ENCODE results near the gene LRRC8D. TPM values are rescaled to one million over a fixed set of nuclear protein-coding genes. Genes with fewer than 3 reads are reported as not detected.

LRRC8D gene
- polyA plus RNA-seq, 3 donors = 28.0 to 43.8 (median 42.9) TPM

- Histone ChIP-seq H3K36me3 (replicated peaks in 1 of 2; ENCODE audit: control insufficient read depth in 1 of 2, insufficient read depth in 2 of 2, low read length in 2 of 2) (no peaks in the 10 kb centered on the region), H3K27ac (ENCODE audit: low read depth in 1 of 2, low read length in 2 of 2) (no peak overlapping the region), H3K27me3 (ENCODE audit: control insufficient read depth in 2 of 2, insufficient read depth in 2 of 2, low read length in 2 of 2) (no peaks in the 10 kb centered on the region), H2AFZ (ENCODE audit: insufficient read depth, low read depth, low read length, poor library complexity, severe bottlenecking) (no peak overlapping the region), H3K9me3 (replicated peaks in 1 of 2; ENCODE audit: control insufficient read depth in 1 of 2, insufficient read depth in 1 of 2, low read length in 2 of 2) (no peaks in the 10 kb centered on the region), H3K4me2 (replicated peaks; ENCODE audit: extremely low read depth, low read length, poor library complexity, severe bottlenecking) (no peak overlapping the region), H4K20me1 (ENCODE audit: insufficient read depth, low read length) (no peaks in the 10 kb centered on the region), H3K9ac (ENCODE audit: insufficient read depth, low read length, poor library complexity, severe bottlenecking) (no peak overlapping the region), H3K4me1 (ENCODE audit: control insufficient read depth in 1 of 2, insufficient read depth in 2 of 2, low read length in 2 of 2) (peaks cover 7 to 10% of the 10 kb centered on the region in 2 donors), H3K4me3 (replicated peaks in 1 of 3; ENCODE audit: low read depth in 2 of 3, low read length in 3 of 3) (no peak overlapping the region), H3K79me2 (ENCODE audit: insufficient read depth, low read length) (no peaks in the 10 kb centered on the region)
- H3K4me3 Mint-ChIP-seq = no peak overlapping the region
- no peak for DNase-seq
- no CpG with 5 or more reads among the region's 1 CpG for WGBS (ENCODE audit: insufficient coverage)
- TF ChIP-seq CTCF (IDR thresholded peaks at IDR 0.05) = no peak
- H3K27me3 Mint-ChIP-seq (ENCODE audit: low read depth in 3 of 3) = no peaks in the 10 kb centered on the region
- intact Hi-C loops (cut with micrococcal nuclease) = no loop called here
- H3K9me3 Mint-ChIP-seq = peaks cover 0 to 5% (median 0%) of the 10 kb centered on the region in 7 donors
- H3K36me3 Mint-ChIP-seq = peaks cover 0 to 2% of the 10 kb centered on the region in 2 donors
- H3K27ac Mint-ChIP-seq = no peak overlapping the region
- H3K4me1 Mint-ChIP-seq = peaks cover 18% of the 10 kb centered on the region
Measured at GRCh38 chr1:89953929-89954328, 133.1 kb downstream of the LRRC8D start.

- no peak overlapping the region for H3K27ac ChIP-seq (ENCODE audit: low read depth in 1 of 2, low read length in 2 of 2)
- no peaks in the 10 kb centered on the region for H3K27me3 ChIP-seq (ENCODE audit: control insufficient read depth in 2 of 2, insufficient read depth in 2 of 2, low read length in 2 of 2)
- no peaks in the 10 kb centered on the region for H3K9me3 ChIP-seq (replicated peaks in 1 of 2; ENCODE audit: control insufficient read depth in 1 of 2, insufficient read depth in 1 of 2, low read length in 2 of 2)
- H2AFZ ChIP-seq (ENCODE audit: insufficient read depth, low read depth, low read length, poor library complexity, severe bottlenecking) = no peak overlapping the region
- H3K4me3 ChIP-seq (replicated peaks in 1 of 3; ENCODE audit: low read depth in 2 of 3, low read length in 3 of 3) = no peak overlapping the region
- 100% methylated on average over 1 of the region's 1 CpG for WGBS (ENCODE audit: insufficient coverage)
- Mint-ChIP-seq H3K27me3 (ENCODE audit: low read depth in 3 of 3) (no peaks in the 10 kb centered on the region), H3K9me3 (peaks cover 0 to 5% (median 0%) of the 10 kb centered on the region in 7 donors), H3K4me1 (peaks cover 18% of the 10 kb centered on the region), H3K27ac (peak overlapping the region in 1 of 7 donors; percentile 32), H3K4me3 (no peak overlapping the region), H3K36me3 (peaks cover 0 to 2% of the 10 kb centered on the region in 2 donors)
- TF ChIP-seq CTCF (IDR thresholded peaks at IDR 0.05) = no peak
- no peak for DNase-seq
- no peak overlapping the region for H3K4me2 ChIP-seq (replicated peaks; ENCODE audit: extremely low read depth, low read length, poor library complexity, severe bottlenecking)
- no peaks in the 10 kb centered on the region for H3K36me3 ChIP-seq (replicated peaks in 1 of 2; ENCODE audit: control insufficient read depth in 1 of 2, insufficient read depth in 2 of 2, low read length in 2 of 2)
- no peaks in the 10 kb centered on the region for H4K20me1 ChIP-seq (ENCODE audit: insufficient read depth, low read length)
- intact Hi-C loops (cut with micrococcal nuclease) = no loop called here
- no peak overlapping the region for H3K9ac ChIP-seq (ENCODE audit: insufficient read depth, low read length, poor library complexity, severe bottlenecking)
- H3K79me2 ChIP-seq (ENCODE audit: insufficient read depth, low read length) = no peaks in the 10 kb centered on the region
- peaks cover 7 to 10% of the 10 kb centered on the region in 2 donors for H3K4me1 ChIP-seq (ENCODE audit: control insufficient read depth in 1 of 2, insufficient read depth in 2 of 2, low read length in 2 of 2)
Measured at GRCh38 chr1:89954401-89954800, 133.6 kb downstream of the LRRC8D start.
